HG02973 (cell line): ENCODE results near the gene GPALPP1.
"Not testable (repeated sequence)": the region's sequence is repeated elsewhere in the genome, so short reads cannot be mapped to it uniquely, and the experiment has no call there.

Experiments used
- ATAC-seq: cut with Tn5 transposase; IDR thresholded peaks from one replicate; pipeline ENCODE4 v1.9.1; 2021; ENCODE audit warnings: moderate library complexity; ENCODE audit not compliant: unreplicated experiment

GPALPP1 gene, protein sequence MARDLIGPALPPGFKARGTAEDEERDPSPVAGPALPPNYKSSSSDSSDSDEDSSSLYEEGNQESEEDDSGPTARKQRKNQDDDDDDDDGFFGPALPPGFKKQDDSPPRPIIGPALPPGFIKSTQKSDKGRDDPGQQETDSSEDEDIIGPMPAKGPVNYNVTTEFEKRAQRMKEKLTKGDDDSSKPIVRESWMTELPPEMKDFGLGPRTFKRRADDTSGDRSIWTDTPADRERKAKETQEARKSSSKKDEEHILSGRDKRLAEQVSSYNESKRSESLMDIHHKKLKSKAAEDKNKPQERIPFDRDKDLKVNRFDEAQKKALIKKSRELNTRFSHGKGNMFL

DNA sequence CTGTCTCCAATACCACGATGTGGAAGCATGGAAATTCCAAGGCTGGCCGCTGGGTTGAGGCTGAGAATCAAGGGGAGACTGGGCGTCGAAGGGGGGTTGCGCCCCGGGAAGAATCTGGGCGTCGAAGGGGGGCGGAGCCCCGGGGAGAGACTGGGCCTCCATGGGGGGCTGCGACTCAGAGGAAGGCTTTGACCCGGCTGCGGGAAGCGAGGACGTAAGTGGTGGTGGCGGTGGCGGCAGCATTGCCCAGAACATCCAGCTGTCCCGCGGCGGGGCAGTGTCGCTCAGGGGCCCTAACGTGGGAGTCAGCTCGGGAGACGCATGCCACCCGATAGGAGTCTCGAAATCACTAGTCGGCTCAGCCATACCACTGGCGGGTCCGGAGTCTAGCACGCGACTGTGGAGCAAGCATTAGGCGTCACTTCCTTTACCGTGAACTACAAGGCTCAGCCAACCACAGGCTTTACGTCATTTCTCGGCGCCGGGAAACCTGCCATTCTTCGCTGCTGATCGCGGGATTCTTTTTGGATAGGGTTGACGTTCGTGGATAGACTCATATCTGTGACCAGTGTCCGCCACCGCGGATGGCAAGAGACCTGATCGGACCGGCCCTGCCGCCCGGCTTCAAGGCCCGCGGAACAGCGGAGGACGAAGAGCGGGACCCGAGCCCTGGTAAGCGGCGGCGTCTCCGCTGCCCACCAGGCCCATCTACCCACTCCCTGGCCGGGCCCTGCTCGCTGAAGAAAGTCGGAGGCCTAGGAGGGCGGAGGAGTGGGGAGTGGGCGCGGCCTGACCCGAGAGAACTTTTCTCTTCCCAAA is at the start of gene GPALPP1, which contains the start of gene NUFIP1:
GPALPP1 (plus strand) TSS at position 468 of the 819 bp plus-strand sequence; CDS start at position 585, 117 bp downstream.
NUFIP1 (minus strand) TSS at position 401 of the 819 bp plus-strand sequence; CDS start at position 366, 35 bp downstream.
- peak; percentile 93 for ATAC-seq

DNA sequence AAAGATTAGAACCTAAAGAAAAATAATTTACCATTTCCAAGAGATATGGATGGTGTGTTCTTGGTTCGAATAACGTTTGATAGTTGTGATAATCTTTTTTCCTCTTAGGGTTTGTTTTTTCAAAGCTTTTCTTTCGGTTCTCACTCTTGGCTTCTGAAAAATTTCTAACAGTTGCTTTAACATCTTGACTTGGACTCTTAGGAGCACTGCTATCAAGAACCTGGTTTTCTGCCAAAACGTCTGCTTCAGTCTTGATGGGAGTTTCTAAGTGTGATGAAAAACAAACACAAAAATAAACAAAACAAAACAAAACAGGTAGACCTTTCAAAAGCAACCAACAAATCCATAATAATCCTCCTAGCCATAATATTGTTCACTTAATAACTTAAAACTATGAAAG is 45.9 kb upstream of the GPALPP1 start:
- not testable (repeated sequence) for ATAC-seq

DNA sequence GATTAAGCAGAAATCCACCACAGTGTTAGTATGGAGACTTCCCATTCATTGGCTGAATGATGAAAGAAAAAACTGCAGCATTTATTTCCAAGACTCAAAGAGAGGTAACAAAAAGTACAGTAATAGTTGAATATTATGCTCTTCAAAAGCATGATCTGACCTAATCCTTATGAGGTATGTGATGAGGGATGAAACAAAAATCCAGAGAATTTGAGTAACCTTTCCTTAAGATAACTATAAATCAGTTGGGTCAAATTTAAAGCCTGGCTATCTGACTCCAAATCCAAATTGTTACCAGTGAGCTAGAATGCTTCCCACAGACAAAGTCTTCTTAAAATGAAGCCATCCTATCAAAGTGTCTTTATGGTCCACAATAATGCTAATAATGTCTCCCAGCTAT is 38.2 kb upstream of the GPALPP1 start:
- no peak for ATAC-seq

DNA sequence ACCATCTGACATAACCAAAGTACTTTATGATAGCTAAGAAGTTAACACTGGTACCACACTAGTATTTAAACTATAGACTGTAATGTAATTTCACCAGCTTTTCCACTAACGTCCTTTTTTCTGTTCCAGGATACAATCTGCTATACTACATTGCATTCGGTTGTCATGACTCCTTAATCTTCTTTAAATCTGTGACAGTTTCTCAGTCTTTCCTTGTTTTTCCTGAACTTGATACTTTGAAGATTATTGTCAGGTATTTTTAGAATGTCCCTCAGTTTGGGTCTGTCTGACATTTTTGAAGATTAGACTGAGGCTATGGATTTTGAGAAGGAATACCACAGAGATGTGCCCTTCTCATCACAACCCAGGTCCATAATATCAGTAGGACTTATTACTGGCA is 36.7 kb upstream of the GPALPP1 start:
- ATAC-seq, result no peak

DNA sequence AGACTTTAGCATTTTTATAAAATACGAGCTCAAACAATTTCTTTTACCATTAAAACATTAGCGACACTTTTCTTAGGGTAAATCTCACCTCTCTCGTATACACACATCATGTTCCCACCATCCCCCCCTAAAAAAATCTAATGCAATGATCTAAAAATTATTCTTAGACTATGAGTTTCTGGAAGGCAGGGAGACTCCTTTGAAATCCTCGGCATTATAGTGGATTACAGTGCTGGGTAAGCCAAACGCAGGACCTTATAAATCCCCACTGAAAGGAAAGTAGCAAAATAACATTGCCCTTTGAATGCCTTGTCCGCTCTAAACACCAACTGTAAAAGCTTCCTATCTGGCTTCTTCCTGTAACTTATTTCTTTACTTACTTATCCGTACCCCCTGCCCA is 35.1 kb upstream of the GPALPP1 start:
- ATAC-seq, result no peak

DNA sequence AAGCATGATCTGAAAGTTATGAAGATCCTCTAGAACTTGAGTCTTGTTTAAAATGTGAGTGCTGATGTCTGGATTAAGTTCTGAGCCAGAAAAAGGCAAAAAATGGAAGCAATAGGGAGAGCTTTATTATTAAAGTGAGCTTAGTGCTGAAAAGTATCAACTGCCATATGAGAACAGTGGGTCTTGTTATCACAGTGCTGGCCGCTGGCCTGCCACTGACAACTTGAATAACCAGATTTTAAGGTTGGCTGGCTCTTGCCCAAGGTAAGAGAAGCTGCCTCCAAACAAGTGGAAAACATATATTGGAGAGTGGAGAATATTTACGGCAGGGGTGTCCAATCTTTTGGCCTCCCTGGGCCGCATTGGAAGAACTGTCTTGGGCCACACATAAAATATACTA is 33.9 kb upstream of the GPALPP1 start:
- no peak for ATAC-seq

DNA sequence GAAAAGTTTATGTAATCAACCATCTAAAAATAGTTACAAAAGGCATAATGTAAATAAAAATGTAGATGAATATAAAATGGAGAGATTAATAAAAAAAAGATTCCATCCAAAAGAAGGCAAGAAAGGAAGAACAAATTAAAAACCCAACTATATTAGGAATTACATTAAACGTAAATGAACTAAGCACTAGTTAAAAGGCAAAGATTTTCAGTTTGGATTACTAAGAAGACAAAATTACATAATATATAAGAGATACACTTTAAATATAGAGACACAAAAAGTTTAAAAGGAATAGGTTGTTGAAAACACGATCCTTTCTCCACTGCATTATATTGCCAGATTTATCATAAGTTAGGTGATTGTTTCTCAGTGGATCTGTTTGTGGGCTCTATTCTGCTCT is 27.3 kb upstream of the GPALPP1 start:
- ATAC-seq, result no peak

DNA sequence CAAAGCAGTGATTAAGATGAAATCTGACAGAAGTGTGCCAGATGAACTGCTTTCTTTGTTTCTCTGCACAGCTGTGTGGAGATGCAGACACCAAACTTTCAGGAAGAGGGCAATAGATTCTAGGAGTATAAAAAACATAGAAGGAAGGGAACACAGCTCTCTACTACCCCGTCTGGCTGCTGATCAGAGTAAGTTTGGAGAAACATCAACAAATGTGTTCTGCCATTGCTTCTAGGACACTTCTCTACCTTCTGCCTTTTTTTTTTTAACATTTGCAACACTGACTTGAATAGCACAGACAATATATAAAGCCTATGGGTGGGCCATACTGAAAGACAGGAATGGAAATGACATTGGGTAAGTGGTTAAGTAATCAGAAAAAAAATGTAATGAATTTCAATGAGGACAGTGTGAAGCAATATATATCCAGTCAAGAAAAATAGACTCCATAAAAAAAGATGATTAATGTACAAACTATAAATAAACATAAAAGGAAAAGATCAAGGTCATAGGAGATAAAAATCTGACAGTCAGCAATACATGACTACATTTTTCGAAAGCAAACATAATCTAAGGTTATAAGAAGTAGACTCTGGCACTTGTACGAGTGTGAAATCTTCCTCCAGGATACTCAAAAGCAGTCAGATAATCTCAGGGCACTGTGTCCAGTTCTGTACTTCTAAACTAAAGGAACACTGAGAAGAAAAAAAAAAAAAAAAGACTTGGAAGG is 21.5 kb upstream of the GPALPP1 start:
- ATAC-seq, result no peak

DNA sequence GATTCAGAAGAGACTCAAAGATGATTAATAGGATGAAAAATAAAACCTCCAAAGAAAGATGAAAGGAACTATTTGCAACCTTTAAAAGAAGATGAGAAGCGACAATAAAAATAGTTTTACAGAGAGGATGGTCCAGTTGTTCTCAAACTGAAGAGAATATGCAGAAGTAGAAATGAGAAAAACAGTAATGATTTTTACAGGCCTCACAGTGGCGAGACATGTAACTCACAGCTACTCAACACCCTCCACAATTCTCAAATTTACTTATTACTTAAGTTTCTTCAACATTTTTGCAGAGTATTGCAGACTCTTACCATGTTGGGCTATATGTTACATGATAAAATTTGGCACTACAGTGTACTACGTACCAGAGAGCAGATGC is 20.9 kb upstream of the GPALPP1 start:
- ATAC-seq, result no peak

DNA sequence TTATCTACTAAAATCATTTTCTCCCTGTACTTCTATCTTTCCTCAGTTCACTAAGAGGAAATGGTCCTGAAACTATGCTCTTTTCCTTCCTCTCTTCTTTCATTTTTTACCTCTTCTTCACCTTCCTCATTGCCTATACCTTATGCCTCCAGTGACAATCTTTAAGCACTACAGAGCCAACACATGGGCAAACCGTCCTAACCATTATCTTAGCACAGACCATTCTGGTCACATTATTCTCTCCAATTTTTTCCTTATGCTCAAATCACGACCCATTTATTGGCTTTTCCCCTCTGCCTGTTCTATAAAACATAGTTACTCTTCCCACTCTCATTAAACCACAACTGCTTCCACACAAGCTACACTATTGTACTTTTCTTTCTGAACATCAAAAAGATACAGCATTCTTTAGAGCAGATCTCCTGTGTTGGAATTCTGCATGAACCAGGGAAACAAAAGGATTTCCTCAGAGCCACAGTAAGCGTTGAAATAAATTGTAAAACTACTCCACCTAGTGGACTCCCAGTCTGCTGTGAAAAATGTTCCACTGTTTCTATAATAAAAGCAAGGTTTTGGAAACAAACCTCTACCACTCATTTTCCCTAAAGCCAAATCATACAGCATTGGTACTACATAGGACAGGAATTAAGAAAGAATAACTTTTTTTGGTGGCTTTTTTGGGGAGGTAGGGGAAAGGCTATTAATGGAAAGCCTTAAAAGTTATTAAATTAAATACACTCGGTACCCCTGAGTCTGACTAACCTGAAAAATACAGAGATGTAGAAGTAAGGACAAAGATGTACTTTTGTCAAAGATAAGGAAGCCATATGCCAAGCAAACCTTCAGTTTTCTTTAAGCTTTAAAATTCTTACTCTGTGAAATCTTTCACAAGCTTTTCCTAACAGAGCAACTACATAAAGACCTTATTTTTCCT is 19.5 kb upstream of the GPALPP1 start:
- ATAC-seq, result no peak

DNA sequence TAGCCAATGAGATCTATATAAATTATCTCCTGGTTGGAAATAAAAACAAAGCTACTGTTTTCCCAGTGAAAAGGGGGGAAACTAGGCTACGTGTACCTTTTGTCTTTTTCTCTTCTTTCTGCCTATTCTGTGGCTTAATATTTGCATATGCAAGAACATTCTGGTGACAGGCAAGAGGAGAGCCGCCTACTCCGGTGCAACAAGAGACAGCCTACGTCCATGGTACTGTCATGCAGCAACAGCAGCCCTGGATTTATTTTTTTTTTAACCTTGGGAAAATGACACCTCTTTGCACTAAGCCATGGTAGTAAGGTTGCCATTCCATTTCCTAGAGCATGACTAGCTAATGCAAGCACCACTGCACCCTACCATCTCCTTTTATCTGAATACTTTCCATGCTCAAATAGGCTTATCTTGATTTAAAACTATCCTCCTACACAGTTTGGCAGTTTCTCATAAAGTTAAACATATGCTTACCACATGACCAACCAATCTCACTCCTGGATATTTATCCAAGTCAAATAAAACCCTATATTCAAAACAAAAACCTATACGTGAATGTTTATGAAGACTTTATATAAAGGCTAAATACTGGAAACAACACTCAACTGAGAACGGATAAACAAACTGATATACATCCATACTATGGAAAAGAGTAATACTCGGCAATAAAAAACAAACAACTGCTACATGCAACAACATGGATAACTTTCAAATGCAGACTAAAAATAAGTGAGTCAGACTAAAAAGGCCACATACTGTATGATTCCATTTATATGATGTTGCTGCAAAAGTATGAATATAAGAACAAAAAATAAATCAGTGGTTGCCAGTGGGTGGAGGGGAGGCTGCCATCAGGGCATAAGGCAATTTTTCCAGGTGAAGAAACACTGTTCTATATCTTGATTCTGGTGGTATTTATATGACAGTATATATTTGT is 17.4 kb upstream of the GPALPP1 start:
- ATAC-seq, result no peak

DNA sequence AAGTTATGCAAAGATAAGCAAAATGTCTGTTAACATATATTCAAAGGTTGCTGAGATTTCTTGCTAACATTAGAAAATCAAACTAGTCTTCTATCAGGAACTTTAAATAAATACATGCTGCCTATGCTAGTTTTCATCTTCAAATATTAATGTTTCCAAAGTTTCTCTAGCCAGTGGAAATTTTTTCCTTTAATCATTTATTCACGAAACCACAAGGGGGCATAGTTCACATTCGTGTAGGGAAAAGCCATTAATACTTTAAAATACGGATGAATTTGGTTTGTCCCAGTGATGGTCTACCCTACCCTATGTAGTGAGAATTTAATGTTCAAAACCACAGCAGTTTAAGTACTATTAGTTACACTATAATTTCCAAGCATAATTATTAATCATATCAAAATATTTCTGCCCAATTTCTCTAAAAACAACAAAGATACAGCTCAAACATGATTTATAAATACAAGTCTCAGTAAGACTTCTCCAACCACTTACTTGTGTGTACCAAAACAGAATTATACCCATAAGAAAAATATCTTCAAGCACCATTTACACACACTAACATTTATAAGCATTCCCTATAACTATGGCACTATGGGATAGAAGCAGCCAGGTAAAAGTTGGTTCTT is 16.3 kb upstream of the GPALPP1 start:
- ATAC-seq, result no peak

DNA sequence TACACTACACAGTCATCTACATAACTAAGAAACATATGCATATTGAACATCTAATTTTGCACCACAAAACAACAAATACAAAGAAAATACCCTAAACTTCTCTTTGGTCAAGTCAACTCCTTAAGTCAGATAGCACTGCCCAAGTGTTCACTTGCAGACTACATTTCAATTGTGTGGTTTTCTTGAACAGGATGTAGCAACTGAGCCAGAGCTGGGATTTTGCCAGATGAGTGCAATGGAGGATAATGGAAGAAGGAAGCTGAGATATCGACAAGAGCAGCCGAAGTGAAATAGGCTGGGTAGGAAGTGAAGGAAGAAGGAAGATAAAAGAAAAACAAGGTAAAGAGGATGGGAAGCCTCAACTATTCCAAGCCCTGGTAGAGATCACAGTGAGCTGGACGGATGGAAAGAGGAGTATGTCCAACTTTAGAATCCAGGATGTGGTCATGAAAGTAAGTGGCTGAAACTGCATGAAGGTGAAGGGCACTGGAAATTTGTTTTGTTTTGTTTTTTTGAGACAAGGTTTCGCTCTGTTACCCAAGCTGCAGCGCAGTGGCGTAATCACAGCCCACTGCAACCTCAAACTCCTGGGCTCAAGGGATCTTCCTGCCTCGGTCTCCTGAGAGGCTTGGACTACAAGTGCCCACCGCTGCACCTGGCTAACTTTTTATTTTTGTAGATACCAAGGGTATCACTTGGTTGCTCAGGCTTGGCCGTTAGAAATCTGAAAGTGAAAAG is 15.1 kb upstream of the GPALPP1 start:
- ATAC-seq, result peak; percentile 52

DNA sequence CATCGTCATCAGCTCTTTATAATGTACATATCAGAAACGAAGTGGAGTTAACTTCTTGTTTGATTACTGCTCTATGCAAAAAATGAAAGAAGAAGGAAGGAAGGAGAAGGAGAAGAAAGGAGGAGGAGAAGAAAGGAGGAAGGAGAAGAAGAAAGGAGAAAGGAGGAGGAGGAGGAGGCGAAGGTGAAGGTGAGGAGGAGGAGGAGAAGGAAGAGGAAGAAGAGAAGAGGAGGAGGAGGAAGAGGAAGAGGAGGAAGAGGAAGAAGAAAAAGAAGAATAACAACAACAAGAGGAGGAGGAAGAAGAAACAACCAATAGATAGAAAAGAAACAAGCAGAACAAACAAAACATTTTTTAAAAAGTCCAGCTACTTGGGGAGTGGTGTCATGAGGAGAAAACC is 13.1 kb upstream of the GPALPP1 start:
- no peak for ATAC-seq

DNA sequence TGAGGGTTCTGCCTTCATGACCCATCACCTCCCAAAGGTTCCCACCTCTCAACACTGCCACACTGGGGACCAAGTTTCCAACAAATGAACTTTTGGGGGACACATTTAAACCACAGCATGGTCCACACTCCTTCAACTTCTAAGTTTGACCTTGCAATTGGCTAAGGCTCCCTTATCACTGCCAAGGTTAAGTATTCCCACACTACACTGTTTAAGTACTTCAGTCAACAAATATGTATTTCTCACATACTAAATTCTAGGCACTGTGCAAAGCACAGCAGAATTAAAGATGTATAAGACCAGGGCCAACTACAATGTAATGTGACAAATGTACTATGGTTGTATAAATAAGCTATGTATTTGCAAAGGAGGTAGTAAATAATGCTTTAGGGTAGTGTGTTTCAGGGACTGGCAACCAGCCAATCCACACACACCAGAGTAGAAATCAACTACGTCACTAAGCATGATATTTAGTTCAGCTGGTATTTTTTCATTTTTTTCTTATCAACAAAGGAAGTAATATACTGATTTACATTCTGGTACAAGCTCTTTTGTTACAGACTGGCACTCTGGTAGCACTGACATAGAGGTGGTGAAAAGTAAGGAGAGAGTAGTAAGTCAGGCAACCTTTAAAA is 12.3 kb upstream of the GPALPP1 start:
- no peak for ATAC-seq

DNA sequence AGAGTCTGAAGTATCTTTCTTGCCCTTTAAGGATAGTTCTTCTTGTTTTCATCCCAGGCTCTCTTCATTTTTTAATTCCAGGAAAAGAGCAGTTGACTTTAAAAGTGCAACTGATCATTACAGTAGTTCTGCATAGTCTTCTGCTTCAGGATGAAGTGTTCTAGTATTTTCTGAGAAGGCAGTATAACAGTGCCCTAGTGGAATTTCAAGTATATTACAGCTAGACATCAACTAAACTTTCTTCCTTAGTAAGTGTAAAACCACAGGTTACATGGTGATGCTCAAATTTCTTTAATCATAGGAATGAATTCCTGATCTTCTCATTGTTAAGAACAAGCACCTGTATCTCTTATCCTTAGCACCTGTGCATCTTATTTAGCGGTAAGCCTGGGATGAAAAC is 11.0 kb upstream of the GPALPP1 start:
- ATAC-seq, result no peak

DNA sequence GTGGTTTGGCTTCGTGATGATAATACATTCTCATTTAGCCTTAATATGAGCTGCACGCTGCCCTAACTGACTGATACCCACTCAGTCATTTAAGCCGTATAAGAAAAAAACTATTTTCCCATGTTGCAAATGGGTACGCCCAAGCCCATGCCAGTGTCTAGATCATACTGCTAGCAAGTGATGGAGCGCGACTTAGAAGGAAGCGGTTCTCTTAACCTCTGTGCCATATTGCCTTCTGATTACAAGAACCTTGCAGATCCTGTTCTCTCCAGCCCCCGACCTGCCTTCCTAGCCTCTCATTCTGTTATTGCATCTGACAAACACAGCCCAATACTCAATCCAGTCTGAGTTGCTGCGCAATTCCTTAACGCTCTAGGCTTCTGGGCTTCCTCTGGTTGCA is 603 bp downstream of the GPALPP1 start:
- no peak for ATAC-seq

DNA sequence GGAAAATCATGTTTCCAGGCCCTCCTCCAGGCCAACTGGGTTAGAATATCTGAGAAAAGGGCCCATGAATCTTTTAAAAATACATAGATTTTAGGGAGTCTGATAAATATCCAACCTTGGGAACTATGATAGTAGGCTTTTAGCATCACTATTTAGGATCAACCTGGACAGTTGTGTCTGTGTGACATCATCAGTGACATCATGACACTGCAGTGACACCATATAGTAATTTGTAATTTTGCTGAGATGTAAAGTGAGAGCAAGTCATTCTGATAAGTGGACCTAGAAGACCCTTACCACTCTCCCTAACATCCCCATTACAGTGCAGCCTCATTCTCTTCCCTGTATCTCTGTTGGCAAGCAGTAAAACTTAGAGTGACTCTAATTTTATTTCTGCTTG is 14.1 kb downstream of the GPALPP1 start:
- no peak for ATAC-seq
